ENCODE data around the gene CCDC197. TPM values are rescaled to one million over a fixed set of nuclear protein-coding genes. Genes with fewer than 3 reads are reported as not detected.

CCDC197 gene
- total RNA-seq, 1 donor, result not detected

- Histone ChIP-seq H4K20me1 (ENCODE audit: insufficient read depth, low read length) (no peaks in the 10 kb centered on the region), H2AFZ (ENCODE audit: low read length) (no peak overlapping the region), H3K27ac (ENCODE audit: low read depth, low read length) (no peak overlapping the region), H3K79me2 (ENCODE audit: insufficient read depth, low read length) (no peaks in the 10 kb centered on the region), H3K36me3 (ENCODE audit: insufficient read depth, low read length) (no peaks in the 10 kb centered on the region), H3K9me3 (ENCODE audit: low read depth, low read length) (no peaks in the 10 kb centered on the region), H3K4me2 (ENCODE audit: insufficient read depth, low read length) (no peak overlapping the region), H3K27me3 (ENCODE audit: insufficient read depth, low read length) (no peaks in the 10 kb centered on the region), H3K4me1 (ENCODE audit: insufficient read depth, low read length) (peaks cover 20% of the 10 kb centered on the region), H3K4me3 (ENCODE audit: insufficient read depth, low read length) (no peak overlapping the region)
- DNase-seq (ENCODE audit: insufficient read length, low spot score, missing footprints), result peak; percentile 64
- TF ChIP-seq CTCF (IDR thresholded peaks at IDR 0.05; ENCODE audit: extremely low read depth, low read depth, low read length), result no peak
These were observed 10.1 kb upstream of the CCDC197 start for GRCh38 chr14:93986955-93987354.

- Histone ChIP-seq H4K20me1 (ENCODE audit: insufficient read depth, low read length) (no peaks in the 10 kb centered on the region), H3K4me2 (ENCODE audit: insufficient read depth, low read length) (no peak overlapping the region), H3K79me2 (ENCODE audit: insufficient read depth, low read length) (no peaks in the 10 kb centered on the region), H3K27me3 (ENCODE audit: insufficient read depth, low read length) (no peaks in the 10 kb centered on the region), H3K27ac (ENCODE audit: low read depth, low read length) (no peak overlapping the region), H3K4me1 (ENCODE audit: insufficient read depth, low read length) (peaks cover 20% of the 10 kb centered on the region), H2AFZ (ENCODE audit: low read length) (no peak overlapping the region), H3K9me3 (ENCODE audit: low read depth, low read length) (no peaks in the 10 kb centered on the region), H3K4me3 (ENCODE audit: insufficient read depth, low read length) (no peak overlapping the region), H3K36me3 (ENCODE audit: insufficient read depth, low read length) (no peaks in the 10 kb centered on the region)
- no peak for DNase-seq (ENCODE audit: insufficient read length, low spot score, missing footprints)
- no peak for TF ChIP-seq CTCF (IDR thresholded peaks at IDR 0.05; ENCODE audit: extremely low read depth, low read depth, low read length)
These were observed 9.7 kb upstream of the CCDC197 start for GRCh38 chr14:93987376-93987775.

- Histone ChIP-seq H3K4me2 (ENCODE audit: insufficient read depth, low read length) (no peak overlapping the region), H2AFZ (ENCODE audit: low read length) (no peak overlapping the region), H4K20me1 (ENCODE audit: insufficient read depth, low read length) (no peaks in the 10 kb centered on the region), H3K4me1 (ENCODE audit: insufficient read depth, low read length) (peaks cover 20% of the 10 kb centered on the region), H3K27ac (ENCODE audit: low read depth, low read length) (no peak overlapping the region), H3K79me2 (ENCODE audit: insufficient read depth, low read length) (no peaks in the 10 kb centered on the region), H3K27me3 (ENCODE audit: insufficient read depth, low read length) (no peaks in the 10 kb centered on the region), H3K9me3 (ENCODE audit: low read depth, low read length) (no peaks in the 10 kb centered on the region), H3K4me3 (ENCODE audit: insufficient read depth, low read length) (no peak overlapping the region), H3K36me3 (ENCODE audit: insufficient read depth, low read length) (no peaks in the 10 kb centered on the region)
- no peak for DNase-seq (ENCODE audit: insufficient read length, low spot score, missing footprints)
- no peak for TF ChIP-seq CTCF (IDR thresholded peaks at IDR 0.05; ENCODE audit: extremely low read depth, low read depth, low read length)
These were observed 9.2 kb upstream of the CCDC197 start for GRCh38 chr14:93987815-93988476.

GRCh38 chr14:93989939-93990338, 7.2 kb upstream of the CCDC197 start:
- no peak overlapping the region for H3K4me3 ChIP-seq (ENCODE audit: insufficient read depth, low read length)
- H3K9me3 ChIP-seq (ENCODE audit: low read depth, low read length), result no peaks in the 10 kb centered on the region
- H3K27ac ChIP-seq (ENCODE audit: low read depth, low read length), result no peak overlapping the region
- TF ChIP-seq CTCF (IDR thresholded peaks at IDR 0.05; ENCODE audit: extremely low read depth, low read depth, low read length), result no peak
- H4K20me1 ChIP-seq (ENCODE audit: insufficient read depth, low read length), result no peaks in the 10 kb centered on the region
- no peaks in the 10 kb centered on the region for H3K79me2 ChIP-seq (ENCODE audit: insufficient read depth, low read length)
- DNase-seq (ENCODE audit: insufficient read length, low spot score, missing footprints), result no peak
- H3K27me3 ChIP-seq (ENCODE audit: insufficient read depth, low read length), result no peaks in the 10 kb centered on the region
- no peaks in the 10 kb centered on the region for H3K36me3 ChIP-seq (ENCODE audit: insufficient read depth, low read length)
- peaks cover 12% of the 10 kb centered on the region for H3K4me1 ChIP-seq (ENCODE audit: insufficient read depth, low read length)
- no peak overlapping the region for H3K4me2 ChIP-seq (ENCODE audit: insufficient read depth, low read length)
- no peak overlapping the region for H2AFZ ChIP-seq (ENCODE audit: low read length)
